ENCODE results near the gene HSD3B2.

GRCh38 chr1:119410961-119411360 is 4.0 kb upstream of the HSD3B2 start:
- TF ChIP-seq TAF1 (IDR thresholded peaks at IDR 0.05; ENCODE audit: borderline replicate concordance, low read depth, low read length) (no peak), POLR2A (IDR thresholded peaks at IDR 0.05; ENCODE audit: low read depth, low read length) (no peak), POLR2AphosphoS5 (IDR thresholded peaks at IDR 0.05; ENCODE audit: low read depth, low read length) (no peak)

All from GM12892 (cell line).